IMR-90 (cell line): ENCODE measurements around the gene GAMT.

ENCODE experiments used
- BHLHE40 ChIP-seq: fragments of 150-350 bp; IDR thresholded peaks from 2 replicates; pipeline ENCODE4 v1.6.1; 2016; ENCODE audit warnings: mild to moderate bottlenecking, low read depth, low read length
- CTCF ChIP-seq: conservative IDR thresholded peaks from 2 replicates; pipeline ENCODE4 v1.5.1; 2012; ENCODE audit warnings: mild to moderate bottlenecking, low read depth, low read length, improper control_type of control experiment
- POLR2A ChIP-seq: IDR thresholded peaks from 2 replicates; pipeline ENCODE4 v1.6.1; 2012; ENCODE audit warnings: mild to moderate bottlenecking, low read depth, low read length
- RAD21 ChIP-seq: IDR thresholded peaks from 2 replicates; pipeline ENCODE4 v1.6.1; 2012; ENCODE audit warnings: low read length, improper control_type of control experiment

GRCh38 chr19:1431759-1432506 lies 30.6 kb upstream of the GAMT start:
- TF ChIP-seq RAD21 (no peak), POLR2A (no peak), CTCF (no peak), BHLHE40 (no peak)
